K562 (cell line): ENCODE measurements around the gene BUB3. TPM values are rescaled to one million over a fixed set of nuclear protein-coding genes. Genes with fewer than 3 reads are reported as not detected.

Experiments
- ATAC-seq: fragments of 200-7000 bp; cut with Tn5 transposase; 3 replicates; pipeline ENCODE4 v1.9.1; 2020; ENCODE audit warnings: moderate library complexity
- BruUV-seq: library from RNA; stranded (reverse); fragments of 400-500 nt; replicated peaks from 2 replicates; lab custom pipeline; 2021; lab: Mats Ljungman, UMichigan
- CTCF ChIA-PET: fragments of 300-600 bp; formaldehyde crosslinking; extraction: SDS; loops from one replicate; lab custom pipeline; 2021; ENCODE audit warnings: low intra/inter-chr PET ratio; lab: Yijun Ruan, JAX
- POLR2A ChIA-PET: fragments of 300-600, 350-650 bp; sonication (Branson Sonifier 250); formaldehyde crosslinking; extraction: SDS; loops from one replicate; lab custom pipeline; 2021; ENCODE audit warnings: antibody characterized with exemption, inconsistent platforms; lab: Yijun Ruan, JAX
- DNase-seq, 4 experiments: peaks; one replicate each; pipeline versions ENCODE4 v3.0.0 to v3.0.0-alpha.2; 2011 to 2018; ENCODE audit warnings: low spot score in 3 of 4, mixed read lengths in 3 of 4; ENCODE audit errors: extremely low read depth in 1 of 4
- FAIRE-seq: peaks from 2 replicates; lab custom pipeline; 2011; peaks lifted over from hg19 to GRCh38; lab: Jason Lieb, UNC
- H2AFZ ChIP-seq: 2 replicates; pipeline ENCODE4 v1.6.0; 2011; ENCODE audit warnings: low read depth, low read length, control low read depth, inconsistent platforms
- H3K27ac ChIP-seq: fragments of 200-600 bp; 3 replicates; pipeline ENCODE4 v1.8.0; 2011; ENCODE audit warnings: low read depth, mild to moderate bottlenecking, control low read depth, inconsistent platforms, low read length, moderate library complexity, mixed read lengths; ENCODE audit errors: extremely low read depth
- H3K27me3 ChIP-seq, 2 experiments: fragments of 300-600 bp in 1 of 2; 2 replicates in 1 of 2; 3 replicates in 1 of 2; pipeline versions ENCODE4 v1.6.0 to v1.8.0; 2011; ENCODE audit warnings: inconsistent platforms in 2 of 2, low read length in 2 of 2, mild to moderate bottlenecking in 1 of 2, mixed read lengths in 1 of 2, moderate library complexity in 1 of 2; ENCODE audit not compliant: control insufficient read depth in 2 of 2, insufficient read depth in 2 of 2
- H3K36me3 ChIP-seq: fragments of 300-600 bp; 3 replicates; pipeline ENCODE4 v1.8.0; 2011; ENCODE audit warnings: mild to moderate bottlenecking, low read length, inconsistent platforms; ENCODE audit not compliant: control insufficient read depth, insufficient read depth
- H3K4me1 ChIP-seq, 2 experiments: fragments of 200-600 bp in 1 of 2; replicated peaks in 1 of 2; 2 replicates in 1 of 2; 3 replicates in 1 of 2; pipeline versions ENCODE4 v1.5.1 to v1.8.0; 2011; ENCODE audit warnings: inconsistent platforms in 2 of 2, low read length in 2 of 2, mild to moderate bottlenecking in 1 of 2, mixed read lengths in 1 of 2, moderate library complexity in 1 of 2; ENCODE audit not compliant: control insufficient read depth in 2 of 2, insufficient read depth in 2 of 2
- H3K4me2 ChIP-seq: 2 replicates; pipeline ENCODE4 v1.6.1; 2011; ENCODE audit warnings: low read length, control low read depth, inconsistent platforms, mixed read lengths; ENCODE audit not compliant: insufficient read depth
- H3K4me3 ChIP-seq: fragments of 200-600 bp; sonication (generic), shearing (Covaris generic); 2 replicates; pipeline ENCODE4 v1.5.1; 2016; ENCODE audit warnings: control low read depth, inconsistent platforms
- H3K79me2 ChIP-seq: fragments of 200-600 bp; 3 replicates; pipeline ENCODE4 v1.8.0; 2011; ENCODE audit warnings: low read length, inconsistent platforms; ENCODE audit not compliant: control insufficient read depth, insufficient read depth
- H3K9ac ChIP-seq, 2 experiments: 2 replicates each; pipeline versions ENCODE4 v1.6.0 to v1.6.1; 2011; ENCODE audit warnings: low read depth in 2 of 2, low read length in 2 of 2, control low read depth in 1 of 2, inconsistent platforms in 1 of 2, mild to moderate bottlenecking in 1 of 2, mixed read lengths in 1 of 2; ENCODE audit not compliant: insufficient read depth in 1 of 2
- H3K9me1 ChIP-seq: one replicate; pipeline ENCODE4 v1.6.0; 2011; ENCODE audit warnings: inconsistent platforms, mild to moderate bottlenecking, low read length, moderate library complexity; ENCODE audit not compliant: control insufficient read depth, insufficient read depth
- H3K9me3 ChIP-seq: replicated peaks from 2 replicates; pipeline ENCODE4 v1.5.1; 2011; ENCODE audit warnings: low read depth, low read length, inconsistent platforms; ENCODE audit not compliant: control insufficient read depth, insufficient read depth
- H4K20me1 ChIP-seq: replicated peaks from 2 replicates; pipeline ENCODE4 v1.6.1; 2011; ENCODE audit warnings: low read length, inconsistent platforms, mixed read lengths; ENCODE audit not compliant: control insufficient read depth, insufficient read depth
- BCOR ChIP-seq: fragments of 450-650 bp; IDR thresholded peaks from 2 replicates; pipeline ENCODE4 v1.6.1; 2016
- FIP1L1 ChIP-seq: fragments of 200-400 bp; formaldehyde crosslinking; IDR thresholded peaks from 2 replicates; pipeline ENCODE4 v1.6.1; 2018; ENCODE audit warnings: mild to moderate bottlenecking, low read depth, low read length; ENCODE audit not compliant: poor library complexity, severe bottlenecking
- MTF1 ChIP-seq: fragments of 250-450 bp; sonication (Bioruptor Pico); IDR thresholded peaks from 2 replicates; pipeline ENCODE4 v1.9.0; 2021; ENCODE audit warnings: moderate library complexity, mild to moderate bottlenecking, inconsistent platforms, borderline replicate concordance
- PHF8 ChIP-seq: fragments of 200-600 bp; sonication (generic); IDR thresholded peaks from 2 replicates; pipeline ENCODE4 v1.6.1; 2012; ENCODE audit warnings: mixed run types, mild to moderate bottlenecking, inconsistent platforms, low read length, moderate library complexity, borderline replicate concordance
- ZNF384 ChIP-seq: IDR thresholded peaks from 2 replicates; pipeline ENCODE4 v1.6.1; 2012; ENCODE audit warnings: low read depth, low read length, improper control_type of control experiment
- WGBS: fragments of 100-300 bp; shearing (Covaris generic); methylation state at CpG from one replicate; pipeline ENCODE4 v1.1.6; 2016; ENCODE audit warnings: low coverage, mixed read lengths; ENCODE audit not compliant: insufficient coverage; ENCODE audit errors: missing lambda C conversion rate; 5-methylcytosine and 5-hydroxymethylcytosine counted together
- in situ Hi-C: fragments of 300-500 bp; cut with MboI; formaldehyde crosslinking; loops from 4 replicates; pipeline ENCODE4 v1.15.0; 2018; ENCODE audit warnings: inconsistent platforms, mixed read lengths
- intact Hi-C: fragments of 100-400 bp; cut with micrococcal nuclease; formaldehyde crosslinking; loops from 2 replicates; pipeline ENCODE4 v1.14.2; 2022
- polyA plus RNA-seq, 8 experiments: library from polyadenylated mRNA; depleted of rRNA in 4 of 8; stranded (reverse) in 5 of 8; unstranded in 3 of 8; fragments of >200 nt; fragmentation: Nextera tagmentation in 2 of 8; fragmentation: Illumina TruSeq in 1 of 8; extraction: Ambion mirVana in 2 of 8; extraction: Trizol in 1 of 8; gene quantifications; 2 replicates each; pipeline versions ENCODE4 v1.2.1 to v1.2.3, GENCODE V29; 2011 to 2014; ENCODE audit warnings: inconsistent platforms in 1 of 8, missing spikeins in 1 of 8
- total RNA-seq, 7 experiments: library from RNA; depleted of rRNA in 6 of 7; stranded (reverse); fragments of >200 nt in 6 of 7; fragmentation: Illumina TruSeq in 2 of 7; extraction: Trizol in 2 of 7; gene quantifications; 2 replicates each; pipeline versions ENCODE4 v1.2.1 to v1.2.3, GENCODE V29; 2011 to 2021; ENCODE audit warnings: low replicate concordance in 1 of 7
- TF ChIP-seq, protein P1 (sequence below): sonication (generic); formaldehyde crosslinking; IDR thresholded peaks from 2 replicates; pipeline ENCODE4 v1.8.0; 2022; ENCODE audit warnings: missing genetic modification reagents, mild to moderate bottlenecking, moderate library complexity, borderline replicate concordance
- TF ChIP-seq, protein P2 (sequence below): fragments of 450-650 bp; formaldehyde crosslinking; IDR thresholded peaks from 2 replicates; pipeline ENCODE4 v1.4.0; 2022; ENCODE audit warnings: mild to moderate bottlenecking, moderate library complexity

Gene BUB3
- total and polyA plus RNA-seq, 9 of the 15 experiments (the other 6 are each of a cell fraction or from before 2014, with no cell fraction given) = 167 to 761 (median 225) TPM

- WGBS = 96% methylated on average over 20 of the region's 33 CpGs
- Histone ChIP-seq H3K4me1 (peaks cover 14 to 18% of the 10 kb centered on the region in 2 experiments), H2AFZ (no peak overlapping the region), H3K4me3 (no peak overlapping the region), H3K27me3 (no peaks in the 10 kb centered on the region), H3K79me2 (peaks cover 31% of the 10 kb centered on the region), H4K20me1 (peaks cover 7% of the 10 kb centered on the region; the same call in 1 of the 2 replicates), H3K36me3 (peaks cover 34% of the 10 kb centered on the region), H3K9ac (no peak overlapping the region), H3K27ac (no peak overlapping the region), H3K4me2 (no peak overlapping the region), H3K9me1 (no peaks in the 10 kb centered on the region), H3K9me3 (no peaks in the 10 kb centered on the region)
- no peak for ATAC-seq
- no peak for DNase-seq
- intact Hi-C loops = no loop called here
- FAIRE-seq = no peak
- no TSS peak for BruUV-seq
- ChIA-PET CTCF (no interaction called here), POLR2A (interaction anchor here (0.6 to 1.8 kb wide), 2 partner anchors 8 to 10 kb away, joined by 3 to 10 read pairs; partner anchors contain the start of gene BUB3)
- in situ Hi-C loops = no loop called here
- TF ChIP-seq, protein P1, sequence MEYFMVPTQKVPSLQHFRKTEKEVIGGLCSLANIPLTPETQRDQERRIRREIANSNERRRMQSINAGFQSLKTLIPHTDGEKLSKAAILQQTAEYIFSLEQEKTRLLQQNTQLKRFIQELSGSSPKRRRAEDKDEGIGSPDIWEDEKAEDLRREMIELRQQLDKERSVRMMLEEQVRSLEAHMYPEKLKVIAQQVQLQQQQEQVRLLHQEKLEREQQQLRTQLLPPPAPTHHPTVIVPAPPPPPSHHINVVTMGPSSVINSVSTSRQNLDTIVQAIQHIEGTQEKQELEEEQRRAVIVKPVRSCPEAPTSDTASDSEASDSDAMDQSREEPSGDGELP = 0 out of 2 replicates have a peak, but pooled peaks have one; percentile 34
- TF ChIP-seq ZNF384 (no peak), BCOR (no peak), PHF8 (no peak), FIP1L1 (no peak), MTF1 (CRISPR knock-in tag) (no peak)
- TF ChIP-seq, protein P2, sequence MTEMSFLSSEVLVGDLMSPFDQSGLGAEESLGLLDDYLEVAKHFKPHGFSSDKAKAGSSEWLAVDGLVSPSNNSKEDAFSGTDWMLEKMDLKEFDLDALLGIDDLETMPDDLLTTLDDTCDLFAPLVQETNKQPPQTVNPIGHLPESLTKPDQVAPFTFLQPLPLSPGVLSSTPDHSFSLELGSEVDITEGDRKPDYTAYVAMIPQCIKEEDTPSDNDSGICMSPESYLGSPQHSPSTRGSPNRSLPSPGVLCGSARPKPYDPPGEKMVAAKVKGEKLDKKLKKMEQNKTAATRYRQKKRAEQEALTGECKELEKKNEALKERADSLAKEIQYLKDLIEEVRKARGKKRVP (CRISPR knock-in tag) = no peak
These were observed 10.9 kb upstream of the BUB3 start for GRCh38 chr10:123143162-123143824.
